DMS153 (cell line): ENCODE results near the gene OR11L1.

Source experiments
- DNase-seq: peaks from one replicate; lab custom pipeline; 2025; lab: John Stamatoyannopoulos, UW

OR11L1 gene

GRCh38 chr1:247841796-247842195, at the start of gene OR11L1:
Gene OR11L1 (minus strand): TSS chr1:247841896. CDS start chr1:247841896, 0 bp downstream.
- DNase-seq = no peak

GRCh38 chr1:247884797-247885413, 43.2 kb upstream of the OR11L1 start:
- DNase-seq = no peak

- no peak for DNase-seq
Measured at GRCh38 chr1:247883346-247883745, 41.6 kb upstream of the OR11L1 start.

GRCh38 chr1:247865416-247865815, 23.7 kb upstream of the OR11L1 start:
- no peak for DNase-seq

GRCh38 chr1:247864644-247865043, 22.9 kb upstream of the OR11L1 start:
- DNase-seq = no peak

GRCh38 chr1:247862756-247863155, 21.1 kb upstream of the OR11L1 start:
- no peak for DNase-seq

- no peak for DNase-seq
Measured at GRCh38 chr1:247857985-247858619, 16.4 kb upstream of the OR11L1 start.

- no peak for DNase-seq
Measured at GRCh38 chr1:247857069-247857984, 15.6 kb upstream of the OR11L1 start, which contains the start of gene TRIM58. Gene TRIM58 (plus strand): TSS chr1:247857187. CDS start chr1:247857247, 60 bp downstream.

- no peak for DNase-seq
Measured at GRCh38 chr1:247855911-247856310, 14.2 kb upstream of the OR11L1 start.

- DNase-seq = no peak
Measured at GRCh38 chr1:247854899-247855545, 13.3 kb upstream of the OR11L1 start.

GRCh38 chr1:247849616-247850015, 7.9 kb upstream of the OR11L1 start:
- no peak for DNase-seq

- DNase-seq = no peak
Measured at GRCh38 chr1:247848346-247848745, 6.7 kb upstream of the OR11L1 start.

GRCh38 chr1:247845693-247846017, 4.0 kb upstream of the OR11L1 start:
- DNase-seq = no peak

- no peak for DNase-seq
Measured at GRCh38 chr1:247845011-247845692, 3.5 kb upstream of the OR11L1 start.

GRCh38 chr1:247843411-247843810, 1.7 kb upstream of the OR11L1 start:
- DNase-seq = no peak

GRCh38 chr1:247840818-247841217, 878 bp downstream of the OR11L1 start:
- DNase-seq = no peak

- DNase-seq = no peak
Measured at GRCh38 chr1:247833601-247834000, 8.1 kb downstream of the OR11L1 start.

GRCh38 chr1:247829656-247830055, 12.0 kb downstream of the OR11L1 start:
- DNase-seq = no peak

- no peak for DNase-seq
Measured at GRCh38 chr1:247825362-247825761, 16.3 kb downstream of the OR11L1 start.

- DNase-seq = peak; percentile 15
Measured at GRCh38 chr1:247824023-247824422, 17.7 kb downstream of the OR11L1 start, which contains the start of gene OR14A16. Gene OR14A16 (minus strand): TSS chr1:247824119. CDS start chr1:247815729, 8,390 bp downstream.

- no peak for DNase-seq
Measured at GRCh38 chr1:247822060-247822459, 19.6 kb downstream of the OR11L1 start.

GRCh38 chr1:247812637-247813036, 29.1 kb downstream of the OR11L1 start:
- DNase-seq = no peak
